Kidney glomerular epithelial cell (primary cell): Measurements from ENCODE around the gene MCC.

Experiments
- DNase-seq: peaks from one replicate; lab custom pipeline; 2025; lab: John Stamatoyannopoulos, UW

MCC gene

DNA sequence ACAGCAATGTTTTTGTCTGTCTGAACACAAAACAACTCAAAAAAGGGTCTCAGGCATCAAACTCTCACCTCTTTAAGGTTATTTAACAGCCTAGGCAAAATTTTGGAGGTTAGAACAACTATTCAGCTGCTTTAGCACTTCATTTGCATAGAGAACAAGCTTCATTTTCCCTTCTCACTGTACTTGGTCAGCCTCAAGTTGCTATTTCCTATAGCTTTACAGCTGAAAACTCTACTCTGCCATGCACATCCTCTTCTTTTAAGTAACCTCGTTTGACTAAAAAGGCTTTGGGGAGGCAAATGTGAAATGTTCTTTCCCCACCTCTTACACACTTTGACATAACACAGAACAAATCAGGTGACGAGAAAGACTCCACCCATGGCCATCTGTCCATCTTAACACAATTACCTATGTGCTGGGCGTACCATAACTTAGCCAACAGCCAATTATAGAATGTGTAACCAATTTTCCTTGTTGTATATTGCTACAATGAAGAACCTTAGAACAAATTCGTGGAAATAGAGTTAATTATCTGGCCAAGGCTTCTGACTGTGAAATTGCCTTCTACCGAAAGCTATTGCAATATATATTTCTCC lies 315.9 kb downstream of the MCC start:
- no peak for DNase-seq

DNA sequence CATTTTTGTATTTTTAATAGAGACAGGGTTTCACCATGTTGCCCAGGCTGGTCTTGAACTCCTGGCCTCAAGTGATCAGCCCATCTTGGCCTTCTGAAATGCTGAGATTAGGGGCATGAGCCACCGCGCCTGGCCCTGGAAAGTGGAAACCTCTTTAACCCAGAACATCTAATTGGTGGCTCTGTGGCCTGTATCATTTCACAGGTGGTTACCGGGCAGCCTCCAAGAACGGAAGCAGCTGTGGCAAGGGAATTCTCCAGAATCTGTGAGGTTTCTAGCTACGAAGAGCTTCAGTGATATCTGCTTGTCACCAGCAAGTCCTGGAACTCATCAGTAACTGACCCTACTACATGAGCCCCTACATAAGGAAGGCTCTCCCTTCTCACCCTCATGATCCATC lies 316.7 kb downstream of the MCC start:
- no peak for DNase-seq

DNA sequence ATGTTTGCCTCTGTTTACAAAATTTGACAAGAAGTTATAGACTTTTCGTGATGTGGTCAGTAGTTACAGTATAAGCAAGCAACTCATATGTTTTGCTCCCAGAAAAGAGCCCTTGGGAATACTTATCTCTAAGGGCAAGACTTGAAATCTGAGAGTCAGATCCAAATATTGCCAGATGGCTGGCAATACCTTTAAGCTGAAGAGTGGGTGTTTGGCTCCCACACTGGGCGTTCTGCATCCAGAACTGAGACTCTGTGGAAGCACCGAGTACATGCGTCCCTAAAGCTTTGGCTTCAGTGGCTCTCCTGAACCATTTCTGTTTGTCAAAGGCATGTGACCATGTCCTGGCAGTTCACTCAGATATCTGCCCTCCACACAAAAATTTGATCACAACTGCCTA lies 317.5 kb downstream of the MCC start:
- no peak for DNase-seq

DNA sequence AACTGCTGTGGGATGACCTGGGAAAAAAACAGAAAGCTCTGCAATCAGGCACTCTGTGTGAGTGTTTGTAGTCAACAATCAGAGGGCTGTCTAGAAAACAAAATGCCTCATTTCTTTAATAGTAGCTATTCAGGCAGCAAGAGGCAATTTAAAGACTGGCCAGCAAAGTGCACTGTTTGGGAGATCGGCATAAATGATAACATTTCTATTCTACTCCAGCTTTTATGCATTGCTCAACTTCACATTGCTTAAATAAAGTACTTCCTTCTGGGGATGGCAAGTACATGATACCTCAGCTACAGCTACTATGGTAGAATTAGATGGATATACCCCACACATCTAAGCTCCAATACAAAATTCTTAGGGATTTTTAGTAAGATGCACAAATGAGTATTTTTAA lies 318.5 kb downstream of the MCC start:
- no peak for DNase-seq

DNA sequence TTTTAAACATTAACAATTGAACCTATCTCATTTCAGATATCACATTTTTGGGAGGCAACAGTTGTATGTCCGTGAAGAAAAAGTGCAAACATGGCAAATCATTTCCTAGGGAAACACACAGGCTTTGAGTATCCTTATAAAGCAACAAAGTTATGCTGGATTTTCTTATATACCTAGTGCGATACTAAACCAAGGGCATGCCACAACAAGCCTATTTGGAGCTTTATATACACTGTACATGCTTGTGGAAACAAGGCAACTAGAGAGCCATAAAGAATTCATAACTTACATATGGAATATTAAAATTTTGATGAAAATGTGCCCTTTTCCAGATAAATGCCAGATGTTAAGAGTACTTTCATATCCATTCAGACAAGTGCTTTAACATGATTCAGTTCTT lies 320.3 kb downstream of the MCC start:
- no peak for DNase-seq

DNA sequence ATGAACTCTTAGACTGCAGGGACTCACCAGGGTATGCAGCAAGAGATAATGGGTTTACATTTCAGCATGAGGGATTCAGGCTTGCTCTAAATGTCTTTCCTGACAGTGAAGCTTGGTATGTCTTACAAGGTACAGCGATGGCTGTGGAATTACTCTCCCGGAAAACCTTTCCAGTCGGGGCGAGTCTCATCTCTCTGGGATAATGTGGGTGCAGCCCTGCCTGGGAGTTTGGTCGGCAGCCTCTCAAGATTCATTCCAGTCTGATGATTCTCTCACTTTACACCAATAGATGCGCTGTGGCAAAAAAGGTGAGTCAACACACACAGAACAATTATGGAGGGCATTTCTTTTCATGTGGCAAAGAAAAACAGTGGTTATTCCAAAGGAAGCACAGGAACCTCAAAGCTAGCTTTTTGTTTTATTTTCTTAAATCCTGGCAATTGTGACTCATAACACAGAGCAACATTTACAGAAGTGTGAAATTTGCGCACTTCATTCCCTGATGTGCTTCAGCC lies 321.3 kb downstream of the MCC start:
- DNase-seq, result peak; percentile 97

DNA sequence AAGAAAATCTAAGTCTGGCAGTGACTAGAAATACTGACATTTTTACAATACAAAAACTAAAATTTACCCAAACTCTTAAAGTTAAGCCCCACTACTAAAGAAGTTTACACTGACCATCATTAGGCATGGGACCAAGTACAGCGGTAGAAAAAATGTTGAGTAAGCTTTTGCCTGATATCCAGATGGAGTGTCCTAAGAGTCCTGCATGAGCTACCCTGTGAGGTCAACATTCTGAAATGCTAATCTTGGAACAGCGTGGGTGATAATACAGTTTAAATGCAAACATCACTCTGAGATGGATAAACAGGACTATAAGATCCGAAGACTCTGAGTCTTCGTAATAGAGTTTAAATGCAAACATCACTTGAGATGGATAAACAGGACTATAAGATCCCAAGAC lies 322.0 kb downstream of the MCC start:
- no peak for DNase-seq

DNA sequence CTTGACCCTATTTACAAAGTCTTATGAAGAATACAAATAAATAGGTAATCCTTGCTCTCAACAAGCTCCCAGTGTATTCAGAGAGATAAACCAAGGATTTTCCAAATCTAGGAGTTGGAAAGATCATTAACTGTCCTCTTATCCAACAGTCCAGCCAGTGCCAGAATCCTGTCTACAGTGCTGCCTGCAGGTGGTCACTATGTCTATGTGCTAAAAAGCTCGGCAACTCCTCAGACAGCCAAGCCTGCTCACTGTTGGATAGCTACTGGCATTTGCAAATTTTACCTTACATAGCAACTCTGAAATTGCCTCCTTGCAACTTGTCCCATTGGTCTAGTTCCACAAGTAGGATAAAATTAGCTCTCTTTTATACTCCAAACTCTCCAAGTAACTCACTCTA lies 324.2 kb downstream of the MCC start:
- no peak for DNase-seq

DNA sequence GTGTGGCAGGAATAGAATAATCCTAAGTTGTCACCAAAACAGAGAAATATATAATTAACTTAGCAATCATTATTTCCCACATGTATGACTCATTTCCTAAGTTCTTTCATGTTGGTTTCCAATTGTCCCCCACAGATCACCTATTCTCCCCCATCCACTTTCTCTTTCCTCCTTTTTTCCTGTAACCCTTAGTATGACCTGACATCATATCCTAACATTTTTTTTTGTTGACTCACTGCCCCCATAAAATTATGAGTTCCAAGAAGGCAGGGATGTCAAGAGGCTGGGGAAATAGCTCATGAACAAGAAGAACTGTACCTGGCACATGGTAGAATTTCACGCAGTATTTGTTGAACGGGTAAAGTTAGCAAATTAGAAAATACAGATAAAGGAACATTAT lies 324.9 kb downstream of the MCC start:
- peak; percentile 74 for DNase-seq

DNA sequence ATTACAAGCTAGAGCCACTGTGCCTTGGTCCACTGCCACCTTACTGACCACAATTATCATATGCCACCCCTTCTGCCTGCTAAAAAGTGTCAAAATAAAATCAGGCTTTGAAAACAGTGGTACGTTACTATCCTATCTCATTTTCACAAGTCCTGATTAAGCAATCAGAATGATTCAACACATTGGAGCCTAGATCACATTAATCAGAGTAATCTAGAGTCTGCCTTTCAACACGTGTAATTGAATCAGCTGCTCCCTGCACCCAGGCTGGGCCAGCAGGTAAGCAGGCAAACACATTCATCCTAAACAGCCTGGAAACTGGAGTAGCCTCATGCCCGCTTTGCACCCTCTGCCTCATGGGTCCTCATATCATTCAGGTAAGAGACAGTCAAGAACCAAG lies 325.5 kb downstream of the MCC start:
- DNase-seq, result peak; percentile 55

DNA sequence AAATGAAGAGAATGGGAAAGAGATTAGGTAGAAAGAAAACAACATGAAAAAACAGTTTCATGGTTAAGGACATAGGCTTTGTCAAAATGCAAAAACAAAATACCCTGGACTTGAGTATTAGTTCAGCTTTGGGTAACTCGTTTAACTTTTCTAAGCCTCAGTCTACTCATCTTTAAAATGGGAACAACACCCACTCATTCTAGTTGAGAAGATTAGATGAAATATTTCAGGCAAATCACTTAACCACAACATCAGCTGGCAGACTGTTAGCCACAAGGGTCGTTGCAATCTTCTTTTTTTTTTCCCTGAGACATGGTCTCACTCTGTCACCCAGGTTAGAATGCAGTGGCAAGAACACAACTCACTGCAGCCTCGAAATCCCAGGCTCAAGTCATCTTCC lies 326.0 kb downstream of the MCC start:
- DNase-seq, result no peak

DNA sequence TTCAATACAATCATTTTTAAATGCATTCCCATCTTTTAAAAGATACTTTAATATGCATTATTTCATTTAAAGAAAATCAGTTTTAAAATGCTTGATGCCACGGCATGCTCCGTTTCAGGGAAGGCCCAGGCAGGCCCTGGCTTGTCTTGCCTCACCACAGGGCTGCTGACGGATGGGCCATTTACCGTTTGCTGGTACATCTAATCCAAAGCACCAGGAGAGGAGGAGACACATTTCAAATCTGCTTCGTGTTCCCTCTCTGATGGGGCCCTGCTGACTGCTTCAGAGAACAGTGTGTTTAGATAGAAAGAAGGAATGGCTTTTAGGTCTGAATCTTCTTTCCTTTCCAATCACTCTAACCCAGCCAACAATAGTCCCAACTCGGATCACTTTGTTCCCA lies 326.4 kb downstream of the MCC start:
- no peak for DNase-seq

DNA sequence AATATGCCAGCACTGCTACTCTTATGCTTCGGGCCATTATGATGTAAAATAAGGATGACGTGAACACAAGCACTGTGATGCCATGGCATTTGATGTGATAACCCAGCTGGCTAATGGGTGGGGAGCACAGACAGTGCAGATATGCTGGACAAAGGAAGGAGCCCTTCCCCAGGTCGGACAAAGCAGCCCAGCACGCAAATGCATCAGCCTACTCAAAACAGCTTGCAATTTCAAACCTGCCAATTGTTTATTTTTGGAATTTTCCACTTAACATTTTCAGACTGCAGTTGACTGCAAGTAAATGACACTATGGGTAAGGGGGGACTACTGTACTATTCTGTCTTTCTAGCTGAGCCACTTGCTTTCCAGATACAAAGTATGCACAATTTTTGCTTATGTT lies 330.4 kb downstream of the MCC start:
- no peak for DNase-seq

DNA sequence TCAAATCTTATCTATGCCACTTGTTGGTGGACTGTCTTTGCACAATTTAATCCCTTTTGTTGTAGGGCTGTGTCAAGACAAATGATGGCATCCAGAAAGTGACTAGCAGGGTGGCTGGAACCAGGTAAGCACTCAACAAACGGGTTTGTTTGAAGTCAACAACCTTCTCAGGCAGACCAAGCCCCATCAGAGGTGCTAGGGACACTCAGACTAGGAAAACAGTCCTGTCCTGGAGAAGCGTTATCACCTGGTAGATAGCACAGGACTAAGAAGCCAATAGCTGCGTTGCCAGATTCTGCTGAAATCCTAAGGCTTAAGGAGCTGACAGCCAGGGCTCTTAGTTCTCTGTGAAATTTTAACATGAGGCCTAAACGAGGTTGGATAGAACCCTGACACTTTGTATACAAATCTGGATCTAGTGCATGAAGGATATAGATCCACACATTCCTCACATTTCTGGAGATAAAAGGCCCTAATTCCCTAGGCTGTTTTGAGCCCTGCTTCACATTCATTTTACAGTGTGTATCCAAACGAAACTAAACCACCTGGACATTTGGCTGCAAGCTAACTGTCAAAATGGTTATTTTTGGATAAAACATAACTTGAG lies 331.9 kb downstream of the MCC start:
- DNase-seq, result no peak

DNA sequence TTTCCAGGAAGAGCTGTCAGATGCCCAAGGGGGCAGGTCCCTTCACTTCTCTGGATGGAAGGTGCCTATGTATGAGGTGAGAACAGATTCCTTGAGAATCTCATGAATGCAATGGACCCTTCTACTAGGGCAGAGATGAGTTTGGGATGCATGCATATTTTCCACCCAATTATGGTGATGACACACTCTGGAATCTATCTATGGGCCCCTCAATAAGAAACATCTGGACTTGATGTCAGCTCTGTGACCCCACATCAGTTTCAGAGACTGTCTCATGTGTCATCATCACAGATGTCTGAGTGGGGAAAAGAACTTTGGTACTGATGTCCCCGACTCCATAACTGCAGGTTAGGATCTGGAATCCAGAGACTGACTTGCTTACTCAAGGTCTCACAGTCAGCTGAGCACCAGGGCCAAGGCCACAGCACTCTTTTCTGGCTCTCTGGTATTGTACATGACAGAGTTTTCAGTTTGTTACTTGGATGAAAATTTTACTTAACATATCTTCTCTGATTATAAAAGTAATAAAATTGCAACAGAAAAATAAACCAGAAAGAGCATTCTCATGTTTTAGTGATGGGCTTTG lies 334.6 kb downstream of the MCC start:
- no peak for DNase-seq

DNA sequence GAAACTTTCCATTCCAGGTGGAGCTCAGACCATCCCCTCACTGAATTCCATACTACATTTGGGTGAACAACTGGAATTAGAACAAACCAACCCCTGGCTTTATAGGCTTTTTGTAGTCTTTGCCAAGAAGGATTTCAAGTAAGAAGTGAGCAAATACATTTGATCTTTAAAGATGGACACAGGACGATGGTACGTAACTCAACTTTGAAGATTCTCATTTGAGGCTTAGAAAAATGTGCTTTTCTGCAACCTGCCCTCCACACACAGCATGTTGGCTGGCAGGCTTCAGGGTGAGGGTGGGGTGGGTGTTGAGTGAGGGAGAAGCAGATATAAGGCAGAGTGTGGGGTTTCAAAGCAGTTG lies 335.9 kb downstream of the MCC start:
- no peak for DNase-seq

DNA sequence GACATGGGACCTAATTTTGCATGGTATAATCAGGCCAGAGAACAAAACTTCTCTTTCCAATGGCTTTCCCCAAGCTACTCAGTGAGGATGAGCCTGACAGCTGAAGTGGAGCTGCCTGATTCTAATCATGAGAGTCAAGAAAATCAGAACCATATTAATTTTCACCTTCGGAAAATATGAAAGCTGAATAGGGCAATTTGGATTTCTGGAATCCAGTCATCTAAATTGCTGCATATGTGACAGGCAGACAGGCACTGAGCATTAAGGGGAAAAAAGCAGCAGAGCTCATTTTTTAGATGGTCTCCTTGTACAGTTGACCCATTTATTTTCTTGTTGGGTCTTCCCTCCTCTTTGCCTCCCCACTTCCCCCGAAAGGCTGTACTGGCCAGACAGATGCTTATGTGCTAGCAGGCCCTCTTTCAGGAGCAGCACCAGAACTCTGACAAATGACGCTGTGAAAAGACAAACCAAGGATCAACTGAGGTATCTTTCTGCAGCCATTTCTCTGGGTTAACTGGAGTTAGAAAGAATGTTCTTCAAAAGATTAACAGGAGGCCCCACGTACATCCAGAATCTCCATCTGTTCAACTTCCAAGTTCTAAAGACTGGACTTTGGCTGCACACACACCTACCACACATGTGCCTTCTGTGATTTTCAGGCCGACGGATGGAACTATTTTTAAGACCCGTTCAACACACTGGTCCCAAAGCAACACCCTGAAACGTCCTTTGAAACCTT lies 336.4 kb downstream of the MCC start:
- no peak for DNase-seq

DNA sequence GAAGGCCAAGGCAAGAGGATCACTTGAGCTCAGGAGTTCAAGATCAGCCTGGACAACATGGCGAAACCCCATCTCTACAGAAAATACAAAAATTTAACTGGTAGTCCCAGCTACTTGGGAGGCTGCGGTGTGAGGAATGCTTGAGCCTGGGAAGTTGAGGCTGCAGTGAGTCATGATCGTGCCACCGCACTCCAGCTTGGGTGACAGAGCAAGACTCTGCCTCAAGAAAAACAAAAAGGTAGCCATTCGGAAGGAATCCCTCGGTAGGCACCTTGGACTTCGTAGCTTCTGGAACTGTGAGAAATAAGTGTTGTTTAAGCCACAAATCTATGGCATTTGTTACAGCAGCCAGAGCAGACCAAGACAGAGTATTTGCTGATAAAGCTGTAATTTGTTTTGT lies 337.4 kb downstream of the MCC start:
- no peak for DNase-seq

DNA sequence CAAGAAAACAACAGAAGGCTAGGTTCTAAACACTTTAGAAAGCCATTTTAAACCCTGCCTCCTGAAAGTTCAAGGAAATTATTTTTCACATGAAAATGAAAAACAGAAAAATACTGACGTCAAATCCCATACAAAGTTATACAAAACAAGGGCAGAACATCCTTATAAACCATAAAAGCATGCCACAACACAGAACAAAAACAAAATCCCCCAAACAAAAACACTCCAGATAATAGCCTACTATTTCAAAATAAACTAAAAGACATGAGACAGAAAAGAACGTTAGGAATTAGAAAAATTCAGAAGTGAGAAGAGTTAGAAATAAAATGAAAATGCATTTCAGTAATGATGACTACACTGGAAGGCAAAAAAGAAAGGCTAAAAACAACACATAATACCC lies 338.0 kb downstream of the MCC start:
- DNase-seq, result no peak

DNA sequence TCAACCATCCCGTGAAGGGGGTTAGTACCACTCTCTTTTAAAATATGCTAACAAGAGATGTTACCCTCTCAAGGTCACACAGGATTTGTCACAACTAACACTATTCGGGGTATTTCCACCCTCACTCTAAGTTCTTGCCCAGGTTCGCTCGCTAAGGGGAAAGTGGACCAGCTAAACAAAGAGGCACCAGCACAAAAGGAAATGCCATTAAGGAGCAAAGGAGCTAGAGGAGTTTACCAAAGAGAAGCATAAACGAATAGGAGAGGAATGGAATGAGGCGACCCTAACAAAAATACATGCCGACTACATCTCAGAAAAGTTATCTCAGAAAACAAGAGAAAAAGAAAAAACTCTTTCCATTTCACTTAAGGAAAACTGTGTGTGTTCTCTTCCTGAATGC lies 340.7 kb downstream of the MCC start:
- no peak for DNase-seq

DNA sequence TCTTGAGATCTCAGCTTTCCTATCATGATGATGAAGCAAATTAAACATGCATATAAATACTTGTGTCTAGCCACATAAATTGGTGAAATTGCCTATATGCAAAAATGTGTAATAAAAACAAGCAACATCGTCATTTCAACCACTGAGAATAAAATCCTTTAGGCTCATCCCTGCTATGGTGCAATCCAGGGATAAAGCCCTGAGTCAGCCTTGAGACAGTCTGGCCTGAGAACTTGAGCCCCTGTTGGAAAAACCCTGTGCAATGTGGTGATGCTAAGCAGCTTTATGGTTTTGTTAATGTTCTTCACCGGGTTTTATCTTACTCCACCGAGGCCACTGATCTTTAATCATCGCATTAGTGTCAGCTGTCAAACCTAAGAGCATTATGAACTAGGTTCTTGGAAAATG lies 341.1 kb downstream of the MCC start:
- DNase-seq, result no peak

DNA sequence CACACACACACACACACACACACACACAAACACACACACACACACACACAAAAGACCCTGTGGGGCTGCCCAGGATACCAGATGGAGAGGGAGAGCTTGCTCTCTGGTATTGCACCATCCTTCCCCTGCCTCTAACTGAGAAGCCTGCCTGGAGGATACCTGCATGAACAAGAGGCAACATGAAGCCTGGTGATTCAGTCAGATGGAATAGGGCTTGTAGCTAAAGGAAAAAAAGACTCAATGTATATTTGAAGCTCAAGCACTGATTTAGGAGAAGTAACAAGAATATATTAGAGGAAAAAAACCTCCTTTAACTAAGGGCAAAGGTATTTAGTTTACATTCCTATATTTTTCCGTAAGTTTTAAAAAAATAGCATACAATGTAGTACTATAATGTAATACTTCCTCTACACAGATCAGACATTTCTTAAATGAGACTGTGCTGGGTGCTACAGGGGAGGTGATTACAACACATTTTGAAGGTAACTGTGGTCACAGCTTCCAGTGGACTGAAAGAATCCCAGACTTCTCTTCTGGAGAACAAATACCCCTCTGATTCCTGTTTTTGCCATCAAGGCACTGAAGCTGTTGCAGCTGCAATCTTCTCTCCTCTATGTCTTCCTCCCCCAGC lies 342.4 kb downstream of the MCC start:
- no peak for DNase-seq

DNA sequence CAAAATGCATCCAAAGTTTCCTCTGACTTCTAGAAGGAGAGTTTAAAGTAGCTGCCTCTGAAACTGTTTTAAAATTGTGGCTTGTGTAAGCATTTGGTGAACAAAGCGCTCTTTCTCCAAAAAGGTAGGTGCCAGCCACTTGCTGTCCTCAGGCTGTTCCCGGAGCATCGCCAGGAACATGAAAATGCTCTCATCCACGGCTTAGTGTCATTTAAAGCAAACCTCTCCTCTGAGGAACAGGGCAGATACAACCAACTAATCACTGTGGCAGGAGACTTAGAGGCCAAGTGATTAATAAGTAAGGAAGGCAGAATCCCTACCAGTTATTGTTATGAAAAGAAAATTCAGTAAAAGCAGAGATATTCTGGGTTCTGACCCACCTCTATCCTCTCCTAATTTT lies 346.1 kb downstream of the MCC start:
- no peak for DNase-seq
